Stomach (tissue), 9 donors: ENCODE results near the gene ABCA12. TPM values are rescaled to one million over a fixed set of nuclear protein-coding genes. Genes with fewer than 3 reads are reported as not detected.

Source experiments
- DNase-seq, 2 donors: peaks; one replicate each; pipeline versions ENCODE4 v3.0.0 to v3.0.0-alpha.2; 2013 to 2019
- H3K27ac ChIP-seq, 5 donors: fragments of 200-600 bp in 4 of 5; sonication (generic) in 4 of 5; one replicate each; pipeline ENCODE4 v1.5.1; 2013 to 2019; ENCODE audit warnings: mild to moderate bottlenecking in 1 of 5, moderate library complexity in 1 of 5
- H3K27me3 ChIP-seq, 3 donors: fragments of 200-600 bp; sonication (generic); one replicate each; pipeline ENCODE4 v1.5.1; 2017 to 2019; ENCODE audit warnings: mixed run types in 1 of 3
- H3K36me3 ChIP-seq, 4 donors: fragments of 200-600 bp; sonication (generic); 1 replicate in 3 of 4; 2 replicates in 1 of 4; pipeline ENCODE4 v1.5.1; 2016 to 2019
- H3K4me1 ChIP-seq, 4 donors: fragments of 200-600 bp; sonication (generic); one replicate each; pipeline ENCODE4 v1.5.1; 2016 to 2019
- H3K4me3 ChIP-seq, 4 donors: fragments of 200-600 bp; sonication (generic) in 3 of 4; one replicate each; pipeline ENCODE4 v1.5.1; 2016 to 2019; ENCODE audit warnings: mild to moderate bottlenecking in 1 of 4
- H3K9me3 ChIP-seq, 4 donors: fragments of 200-600 bp; sonication (generic); one replicate each; pipeline ENCODE4 v1.5.1; 2016 to 2019
- EP300 ChIP-seq: sonication (generic); formaldehyde crosslinking; IDR thresholded peaks from one replicate; pipeline ENCODE4 v1.6.1; 2017; ENCODE audit warnings: antibody characterized with exemption
- POLR2A ChIP-seq, 4 donors: fragments of 450-650 bp; IDR thresholded peaks; one replicate each; pipeline ENCODE4 v1.6.1; 2016; ENCODE audit warnings: antibody characterized with exemption in 4 of 4, control low read depth in 2 of 4, mild to moderate bottlenecking in 1 of 4, moderate library complexity in 1 of 4
- POLR2AphosphoS5 ChIP-seq, 3 donors: sonication (generic); formaldehyde crosslinking; IDR thresholded peaks; one replicate each; pipeline ENCODE4 v1.6.1; 2016; ENCODE audit warnings: antibody characterized with exemption in 3 of 3
- WGBS, 5 donors: extraction: QIAGEN DNeasy Blood & Tissue Kit in 3 of 5; methylation state at CpG; one replicate each; pipeline versions ENCODE4 v1.1.5 to v1.1.7; 2013 to 2018; 5-methylcytosine and 5-hydroxymethylcytosine counted together
- intact Hi-C: fragments of 100-400 bp; cut with DNase I; formaldehyde crosslinking; loops from one replicate; pipeline ENCODE4 v1.15.1; 2023; ENCODE audit warnings: low total_unique reads
- polyA plus RNA-seq, 3 donors: library from polyadenylated mRNA; stranded (reverse); fragments of 200-250 nt; gene quantifications; one replicate each; pipeline ENCODE4 v1.2.3, GENCODE V29; 2013
- total RNA-seq, 5 donors: library from RNA; depleted of rRNA; stranded (reverse); fragments of >200 nt; gene quantifications; one replicate each; pipeline versions ENCODE4 v1.1.0 to v1.2.3, GENCODE V29; 2014 to 2016
- TF ChIP-seq, protein P1 (sequence below), 7 experiments: fragments of 450-650 bp in 4 of 7; fragments of 200-600 bp in 3 of 7; sonication (generic) in 3 of 7; IDR thresholded peaks; one replicate each; pipeline ENCODE4 v1.5.1; 2016 to 2019; ENCODE audit warnings: antibody characterized with exemption in 7 of 7, control low read depth in 2 of 7, mild to moderate bottlenecking in 1 of 7
- donor health status: healthy with polysubstance abuse.
- donor health status: Bipolar disorder and iron deficiency.
- donor health status: healthy.

Gene ABCA12
- total and polyA plus RNA-seq, 8 donors, result under 0.01 to 1.8 (median 0.15) TPM; not detected in 4

DNA sequence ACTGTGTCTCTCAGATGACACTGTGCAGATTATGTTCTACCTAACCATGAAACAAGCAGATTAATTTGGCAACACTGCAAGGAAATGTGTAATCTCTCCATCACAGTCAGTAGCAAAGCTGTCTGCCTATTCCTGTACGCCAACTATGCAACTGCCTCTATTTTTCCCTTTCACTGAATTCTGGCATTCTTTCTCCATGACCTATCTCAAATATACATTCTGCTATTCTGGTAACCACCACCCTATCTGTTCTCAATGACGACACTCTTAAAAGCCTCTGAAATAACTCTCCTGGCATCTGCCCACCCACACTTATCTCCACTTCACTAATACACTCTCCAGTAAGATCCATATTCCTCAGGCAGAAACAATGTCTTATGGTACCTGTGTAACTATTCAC is 78.7 kb downstream of the ABCA12 start:
- no peaks in the 10 kb centered on the region for H3K9me3 ChIP-seq
- no peaks in the 10 kb centered on the region for H3K27me3 ChIP-seq
- H3K4me3 ChIP-seq, result no peak overlapping the region
- intact Hi-C loops, result no loop called here
- DNase-seq, result no peak
- 30 to 39% (median 35%) methylated on average over 2 of the region's 2 CpGs for WGBS, 5 donors
- TF ChIP-seq POLR2AphosphoS5 (IDR thresholded peaks at IDR 0.05), result no peak
- no peak for TF ChIP-seq POLR2A (IDR thresholded peaks at IDR 0.05)
- TF ChIP-seq EP300, result no peak
- TF ChIP-seq, protein P1, sequence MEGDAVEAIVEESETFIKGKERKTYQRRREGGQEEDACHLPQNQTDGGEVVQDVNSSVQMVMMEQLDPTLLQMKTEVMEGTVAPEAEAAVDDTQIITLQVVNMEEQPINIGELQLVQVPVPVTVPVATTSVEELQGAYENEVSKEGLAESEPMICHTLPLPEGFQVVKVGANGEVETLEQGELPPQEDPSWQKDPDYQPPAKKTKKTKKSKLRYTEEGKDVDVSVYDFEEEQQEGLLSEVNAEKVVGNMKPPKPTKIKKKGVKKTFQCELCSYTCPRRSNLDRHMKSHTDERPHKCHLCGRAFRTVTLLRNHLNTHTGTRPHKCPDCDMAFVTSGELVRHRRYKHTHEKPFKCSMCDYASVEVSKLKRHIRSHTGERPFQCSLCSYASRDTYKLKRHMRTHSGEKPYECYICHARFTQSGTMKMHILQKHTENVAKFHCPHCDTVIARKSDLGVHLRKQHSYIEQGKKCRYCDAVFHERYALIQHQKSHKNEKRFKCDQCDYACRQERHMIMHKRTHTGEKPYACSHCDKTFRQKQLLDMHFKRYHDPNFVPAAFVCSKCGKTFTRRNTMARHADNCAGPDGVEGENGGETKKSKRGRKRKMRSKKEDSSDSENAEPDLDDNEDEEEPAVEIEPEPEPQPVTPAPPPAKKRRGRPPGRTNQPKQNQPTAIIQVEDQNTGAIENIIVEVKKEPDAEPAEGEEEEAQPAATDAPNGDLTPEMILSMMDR (IDR thresholded peaks at IDR 0.05), result no peak
- no peaks in the 10 kb centered on the region for H3K4me1 ChIP-seq
- no peak overlapping the region for H3K27ac ChIP-seq
- no peaks in the 10 kb centered on the region for H3K36me3 ChIP-seq

DNA sequence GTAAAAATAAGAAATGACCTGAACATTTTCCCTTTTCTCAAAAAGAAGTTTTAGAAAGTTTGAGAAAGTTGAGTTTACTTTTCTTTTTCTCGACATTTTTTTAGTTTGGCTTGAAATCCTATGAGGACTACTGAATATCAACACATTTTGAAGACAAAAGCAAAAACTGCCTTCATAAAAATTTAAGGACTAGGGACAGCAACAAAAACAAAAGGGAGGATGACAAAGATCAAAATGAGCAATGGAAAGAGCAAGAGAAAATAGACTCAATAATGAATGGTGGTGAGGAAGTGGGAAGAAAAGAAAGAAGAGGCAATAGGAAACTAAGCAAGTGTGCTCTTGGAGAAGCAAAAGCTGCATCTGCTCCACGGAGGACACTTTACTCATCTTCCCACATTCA is 82.5 kb downstream of the ABCA12 start:
- no peaks in the 10 kb centered on the region for H3K36me3 ChIP-seq
- H3K4me3 ChIP-seq, result no peak overlapping the region
- TF ChIP-seq POLR2A (IDR thresholded peaks at IDR 0.05) (no peak), EP300 (no peak), POLR2AphosphoS5 (IDR thresholded peaks at IDR 0.05) (no peak)
- TF ChIP-seq, protein P1 (IDR thresholded peaks at IDR 0.05), result no peak
- H3K27ac ChIP-seq, result no peak overlapping the region
- no peak for DNase-seq
- intact Hi-C loops, result no loop called here
- 75 to 88% (median 78%) methylated on average over 2 of the region's 2 CpGs for WGBS, 5 donors
- H3K4me1 ChIP-seq, result no peaks in the 10 kb centered on the region
- H3K9me3 ChIP-seq, result no peaks in the 10 kb centered on the region
- H3K27me3 ChIP-seq, result no peaks in the 10 kb centered on the region

- no peak overlapping the region for H3K4me3 ChIP-seq
- WGBS, 5 donors, result 73 to 92% (median 88%) methylated on average over 3 of the region's 3 CpGs
- TF ChIP-seq EP300 (no peak), POLR2AphosphoS5 (IDR thresholded peaks at IDR 0.05) (no peak), POLR2A (IDR thresholded peaks at IDR 0.05) (no peak)
- TF ChIP-seq, protein P1 (IDR thresholded peaks at IDR 0.05), result no peak
- H3K36me3 ChIP-seq, result no peaks in the 10 kb centered on the region
- no peaks in the 10 kb centered on the region for H3K27me3 ChIP-seq
- peaks cover 0 to 4% (median 0%) of the 10 kb centered on the region in 4 donors for H3K9me3 ChIP-seq
- no peak for DNase-seq
- no peak overlapping the region for H3K27ac ChIP-seq
- no peaks in the 10 kb centered on the region for H3K4me1 ChIP-seq
- intact Hi-C loops, result no loop called here
These were observed 85.6 kb downstream of the ABCA12 start for GRCh38 chr2:215052810-215053209.

GRCh38 chr2:215052404-215052803 is 86.0 kb downstream of the ABCA12 start:
- TF ChIP-seq POLR2A (IDR thresholded peaks at IDR 0.05) (no peak), POLR2AphosphoS5 (IDR thresholded peaks at IDR 0.05) (no peak), EP300 (no peak)
- TF ChIP-seq, protein P1 (IDR thresholded peaks at IDR 0.05), result no peak

More at GRCh38 chr2:215052404-215052803, 86.0 kb downstream of the ABCA12 start:
- Histone ChIP-seq H3K4me1 (no peaks in the 10 kb centered on the region), H3K27ac (no peak overlapping the region), H3K4me3 (no peak overlapping the region), H3K9me3 (peaks cover 0 to 4% (median 0%) of the 10 kb centered on the region in 4 donors), H3K27me3 (no peaks in the 10 kb centered on the region), H3K36me3 (no peaks in the 10 kb centered on the region)
- intact Hi-C loops, result no loop called here
- no peak for DNase-seq
- WGBS, 5 donors, result 84 to 96% (median 92%) methylated on average over 3 of the region's 3 CpGs
